Mesenteric fat pad (tissue), 1 donor: ENCODE results near the gene VOPP1. TPM values are rescaled to one million over a fixed set of nuclear protein-coding genes. Genes with fewer than 3 reads are reported as not detected.
"Not testable (repeated sequence)": the region's sequence is repeated elsewhere in the genome, so short reads cannot be mapped to it uniquely, and the experiment has no call there.

ENCODE experiments used
- DNase-seq: peaks from one replicate; pipeline ENCODE4 v3.0.0-alpha.2; 2020; ENCODE audit warnings: low spot score
- total RNA-seq: library from RNA; stranded (reverse); fragmentation: NEBNext Ultra II Directional; extraction: Animal tissue kit (Norgen Biotek cat#: 25700); gene quantifications from one replicate; pipeline ENCODE4 v1.2.1, GENCODE V29; 2021
- donor health status: DM: yes; HTN: yes; CAD: no.

Gene VOPP1
- total RNA-seq, 1 donor from 2014 or later = 69.5 TPM

- DNase-seq = no peak
Measured at GRCh38 chr7:55587687-55588378, 15.5 kb upstream of the VOPP1 start.

- DNase-seq = not testable (repeated sequence)
Measured at GRCh38 chr7:55582656-55583055, 10.4 kb upstream of the VOPP1 start.

- DNase-seq = no peak
Measured at GRCh38 chr7:55576753-55577152, 4.5 kb upstream of the VOPP1 start.

- no peak for DNase-seq
Measured at GRCh38 chr7:55575733-55576132, 3.4 kb upstream of the VOPP1 start.

GRCh38 chr7:55575098-55575497 lies 2.8 kb upstream of the VOPP1 start:
- DNase-seq = no peak

GRCh38 chr7:55574051-55574717 lies 1.9 kb upstream of the VOPP1 start:
- no peak for DNase-seq

- DNase-seq = no peak
Measured at GRCh38 chr7:55573234-55573900, 1.1 kb upstream of the VOPP1 start.

- no peak for DNase-seq
Measured at GRCh38 chr7:55571511-55572377, 558 bp downstream of the VOPP1 start.

GRCh38 chr7:55570939-55571338 lies 1.4 kb downstream of the VOPP1 start:
- DNase-seq = no peak

- DNase-seq = no peak
Measured at GRCh38 chr7:55570218-55570873, 2.0 kb downstream of the VOPP1 start.

GRCh38 chr7:55569797-55570196 lies 2.5 kb downstream of the VOPP1 start:
- DNase-seq = no peak

- DNase-seq = no peak
Measured at GRCh38 chr7:55569269-55569663, 3.0 kb downstream of the VOPP1 start.

GRCh38 chr7:55568613-55569268 lies 3.6 kb downstream of the VOPP1 start:
- no peak for DNase-seq

GRCh38 chr7:55567571-55567970 lies 4.7 kb downstream of the VOPP1 start:
- no peak for DNase-seq

GRCh38 chr7:55565681-55566080 lies 6.6 kb downstream of the VOPP1 start:
- DNase-seq = no peak

GRCh38 chr7:55563596-55564325 lies 8.5 kb downstream of the VOPP1 start:
- DNase-seq = no peak

- DNase-seq = no peak
Measured at GRCh38 chr7:55561690-55562089, 10.6 kb downstream of the VOPP1 start.

- DNase-seq = no peak
Measured at GRCh38 chr7:55558962-55559920, 13.1 kb downstream of the VOPP1 start.
